T-helper 2 cell treated with Interferon-gamma antibody and Interleukin-4, amounts not matched to agents 100 ng/mL and 5 ng/mL, for 36 hours (primary cell): Measurements from ENCODE around the gene POLR1D. TPM values are rescaled to one million over a fixed set of nuclear protein-coding genes. Genes with fewer than 3 reads are reported as not detected.

Experiments
- intact Hi-C: fragments of 100-400 bp; cut with micrococcal nuclease; formaldehyde crosslinking; loops from one replicate; pipeline ENCODE4 v1.15.1; 2023
- total RNA-seq: library from RNA; stranded (reverse); gene quantifications from 2 replicates; pipeline ENCODE4 v1.2.3, GENCODE V29; 2022

The POLR1D gene
- total RNA-seq, result 104 and 108 TPM in 2 replicates

GRCh38 chr13:27621366-27622101, at the start of gene POLR1D:
POLR1D (plus strand) TSS chr13:27621892; CDS start chr13:27621984, 92 bp downstream.
- intact Hi-C loops, result loop anchor here (1.0 to 5.0 kb wide), 7 partner anchors 171 to 1037 kb away; partner anchors contain the start of genes MTIF3, PAN3, POMP and RPL21

- intact Hi-C loops, result no loop called here
Measured at GRCh38 chr13:27572234-27572901, 49.3 kb upstream of the POLR1D start.

- intact Hi-C loops, result no loop called here
Measured at GRCh38 chr13:27573265-27573664, 48.4 kb upstream of the POLR1D start.

GRCh38 chr13:27574661-27575060, 47.0 kb upstream of the POLR1D start:
- intact Hi-C loops, result no loop called here

GRCh38 chr13:27578121-27579030, 43.3 kb upstream of the POLR1D start:
- intact Hi-C loops, result no loop called here

- intact Hi-C loops, result no loop called here
Measured at GRCh38 chr13:27583645-27584044, 38.0 kb upstream of the POLR1D start.

GRCh38 chr13:27587095-27587746, 34.5 kb upstream of the POLR1D start:
- intact Hi-C loops, result no loop called here

- intact Hi-C loops, result no loop called here
Measured at GRCh38 chr13:27588405-27588804, 33.3 kb upstream of the POLR1D start.

- intact Hi-C loops, result no loop called here
Measured at GRCh38 chr13:27592865-27593264, 28.8 kb upstream of the POLR1D start.

GRCh38 chr13:27593267-27593666, 28.4 kb upstream of the POLR1D start:
- intact Hi-C loops, result no loop called here

- intact Hi-C loops, result no loop called here
Measured at GRCh38 chr13:27595055-27595811, 26.5 kb upstream of the POLR1D start.

GRCh38 chr13:27599096-27599495, 22.6 kb upstream of the POLR1D start:
- intact Hi-C loops, result no loop called here

- intact Hi-C loops, result no loop called here
Measured at GRCh38 chr13:27599845-27600553, 21.7 kb upstream of the POLR1D start.

GRCh38 chr13:27600711-27601110, 21.0 kb upstream of the POLR1D start:
- intact Hi-C loops, result no loop called here

- intact Hi-C loops, result no loop called here
Measured at GRCh38 chr13:27601208-27601607, 20.5 kb upstream of the POLR1D start.

- intact Hi-C loops, result no loop called here
Measured at GRCh38 chr13:27601803-27602202, 19.9 kb upstream of the POLR1D start.

- intact Hi-C loops, result no loop called here
Measured at GRCh38 chr13:27605099-27605498, 16.6 kb upstream of the POLR1D start.

GRCh38 chr13:27605610-27606200, 16.0 kb upstream of the POLR1D start:
- intact Hi-C loops, result no loop called here

GRCh38 chr13:27607125-27607524, 14.6 kb upstream of the POLR1D start:
- intact Hi-C loops, result no loop called here
